Measurements from ENCODE around the gene NFATC2.
"Not testable (repeated sequence)": the region's sequence is repeated elsewhere in the genome, so short reads cannot be mapped to it uniquely, and the experiment has no call there.

GRCh38 chr20:51476106-51476505 is 66.4 kb downstream of the NFATC2 start:
- TF ChIP-seq, protein P1, sequence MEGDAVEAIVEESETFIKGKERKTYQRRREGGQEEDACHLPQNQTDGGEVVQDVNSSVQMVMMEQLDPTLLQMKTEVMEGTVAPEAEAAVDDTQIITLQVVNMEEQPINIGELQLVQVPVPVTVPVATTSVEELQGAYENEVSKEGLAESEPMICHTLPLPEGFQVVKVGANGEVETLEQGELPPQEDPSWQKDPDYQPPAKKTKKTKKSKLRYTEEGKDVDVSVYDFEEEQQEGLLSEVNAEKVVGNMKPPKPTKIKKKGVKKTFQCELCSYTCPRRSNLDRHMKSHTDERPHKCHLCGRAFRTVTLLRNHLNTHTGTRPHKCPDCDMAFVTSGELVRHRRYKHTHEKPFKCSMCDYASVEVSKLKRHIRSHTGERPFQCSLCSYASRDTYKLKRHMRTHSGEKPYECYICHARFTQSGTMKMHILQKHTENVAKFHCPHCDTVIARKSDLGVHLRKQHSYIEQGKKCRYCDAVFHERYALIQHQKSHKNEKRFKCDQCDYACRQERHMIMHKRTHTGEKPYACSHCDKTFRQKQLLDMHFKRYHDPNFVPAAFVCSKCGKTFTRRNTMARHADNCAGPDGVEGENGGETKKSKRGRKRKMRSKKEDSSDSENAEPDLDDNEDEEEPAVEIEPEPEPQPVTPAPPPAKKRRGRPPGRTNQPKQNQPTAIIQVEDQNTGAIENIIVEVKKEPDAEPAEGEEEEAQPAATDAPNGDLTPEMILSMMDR (IDR thresholded peaks at IDR 0.05): not testable (repeated sequence)
- not testable (repeated sequence) for TF ChIP-seq POLR2A (IDR thresholded peaks at IDR 0.05; ENCODE audit: low read depth)

All from esophagus muscularis mucosa (tissue), 3 donors.